ENCODE data around the gene MTCL3.

Gene MTCL3

DNA sequence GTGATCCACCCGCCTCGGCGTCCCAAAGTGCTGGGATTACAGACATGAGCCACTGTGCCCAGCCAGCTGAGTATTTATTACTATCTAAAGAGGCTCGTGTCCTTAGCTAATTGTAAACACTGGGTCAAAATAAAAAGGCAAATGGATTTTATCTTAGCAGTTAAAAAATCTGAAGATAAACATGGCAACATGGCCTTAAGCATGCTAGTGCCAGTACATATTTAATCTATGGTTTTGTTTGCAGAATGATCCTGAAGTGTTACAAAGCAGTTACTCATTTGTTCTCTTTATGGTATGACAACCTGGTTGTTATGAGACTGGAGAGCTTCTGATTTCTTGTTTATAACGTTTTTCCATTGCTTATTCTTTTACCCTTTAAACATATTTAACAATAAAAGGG, 56.1 kb downstream of the MTCL3 start:
- TF ChIP-seq, protein P1, sequence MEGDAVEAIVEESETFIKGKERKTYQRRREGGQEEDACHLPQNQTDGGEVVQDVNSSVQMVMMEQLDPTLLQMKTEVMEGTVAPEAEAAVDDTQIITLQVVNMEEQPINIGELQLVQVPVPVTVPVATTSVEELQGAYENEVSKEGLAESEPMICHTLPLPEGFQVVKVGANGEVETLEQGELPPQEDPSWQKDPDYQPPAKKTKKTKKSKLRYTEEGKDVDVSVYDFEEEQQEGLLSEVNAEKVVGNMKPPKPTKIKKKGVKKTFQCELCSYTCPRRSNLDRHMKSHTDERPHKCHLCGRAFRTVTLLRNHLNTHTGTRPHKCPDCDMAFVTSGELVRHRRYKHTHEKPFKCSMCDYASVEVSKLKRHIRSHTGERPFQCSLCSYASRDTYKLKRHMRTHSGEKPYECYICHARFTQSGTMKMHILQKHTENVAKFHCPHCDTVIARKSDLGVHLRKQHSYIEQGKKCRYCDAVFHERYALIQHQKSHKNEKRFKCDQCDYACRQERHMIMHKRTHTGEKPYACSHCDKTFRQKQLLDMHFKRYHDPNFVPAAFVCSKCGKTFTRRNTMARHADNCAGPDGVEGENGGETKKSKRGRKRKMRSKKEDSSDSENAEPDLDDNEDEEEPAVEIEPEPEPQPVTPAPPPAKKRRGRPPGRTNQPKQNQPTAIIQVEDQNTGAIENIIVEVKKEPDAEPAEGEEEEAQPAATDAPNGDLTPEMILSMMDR (IDR thresholded peaks at IDR 0.05; ENCODE audit: borderline replicate concordance, insufficient read depth, low read depth, low read length) = no peak
- H3K4me3 ChIP-seq (ENCODE audit: low read depth, low read length) = no peak overlapping the region

DNA sequence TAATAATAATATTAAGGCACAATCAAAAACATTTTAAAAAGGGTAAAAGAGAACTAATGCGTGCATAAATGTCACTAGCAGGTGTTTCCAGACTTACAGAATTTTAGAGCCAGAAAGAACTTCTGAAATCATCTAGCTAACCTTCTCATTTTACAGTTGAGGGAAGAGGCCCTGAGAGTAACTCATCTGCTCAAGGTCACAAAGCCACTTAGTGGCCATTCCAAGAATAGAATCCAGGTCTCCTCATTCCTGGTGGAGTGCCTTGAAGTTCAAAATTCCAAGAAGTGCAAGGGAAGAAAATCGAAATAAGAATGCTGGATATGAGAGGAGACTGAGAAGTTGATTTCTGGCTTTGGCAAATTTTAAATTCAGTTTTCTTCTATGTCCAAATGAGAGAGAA, 56.8 kb downstream of the MTCL3 start:
- TF ChIP-seq, protein P1 (IDR thresholded peaks at IDR 0.05; ENCODE audit: borderline replicate concordance, insufficient read depth, low read depth, low read length) = no peak
- H3K4me3 ChIP-seq (ENCODE audit: low read depth, low read length) = no peak overlapping the region

DNA sequence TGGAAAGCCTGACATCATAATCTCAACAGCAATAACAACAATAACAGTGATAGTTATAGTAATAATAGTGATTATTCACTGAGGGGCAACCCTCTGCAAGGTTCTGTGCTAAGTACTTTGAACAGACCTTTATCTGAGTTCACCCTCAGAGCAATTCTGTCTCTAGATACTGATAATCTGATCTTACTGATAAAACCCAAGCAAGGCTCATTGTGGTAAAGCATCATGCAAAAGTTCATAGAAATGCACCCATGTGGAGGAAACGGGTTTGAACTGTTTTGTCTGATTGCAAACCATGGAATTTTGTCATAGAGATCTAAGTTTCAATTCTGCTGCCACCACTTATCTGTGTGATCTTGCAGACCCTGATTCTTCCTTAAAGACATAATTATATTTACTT, 58.7 kb downstream of the MTCL3 start:
- TF ChIP-seq, protein P1 (IDR thresholded peaks at IDR 0.05; ENCODE audit: borderline replicate concordance, insufficient read depth, low read depth, low read length) = no peak
- no peak overlapping the region for H3K4me3 ChIP-seq (ENCODE audit: low read depth, low read length)

DNA sequence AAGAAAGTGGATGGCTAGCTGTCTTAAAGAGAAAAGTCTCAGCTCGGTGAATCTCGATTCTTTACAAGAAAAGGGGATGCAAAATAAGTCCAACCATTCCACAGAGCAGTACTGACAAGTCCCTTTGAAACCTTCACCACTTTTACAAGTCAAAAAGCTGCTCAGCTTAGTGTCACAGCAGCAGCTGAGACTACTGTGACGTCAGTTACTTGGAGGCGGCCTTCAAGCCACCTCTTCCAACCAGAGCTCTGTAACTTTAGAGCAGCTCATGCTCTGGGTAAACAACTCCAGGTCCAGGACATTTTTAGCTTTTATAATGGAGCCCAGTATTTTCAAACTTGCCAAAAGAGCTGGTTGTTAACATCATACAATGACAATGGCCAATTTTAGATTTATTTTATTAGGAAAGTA, 59.9 kb downstream of the MTCL3 start, which contains the start of gene KIAA0408:
KIAA0408 (minus strand) TSS at position 159 of the 411 bp plus-strand sequence. CDS start 5,408 bp downstream, outside the sequence.
- TF ChIP-seq, protein P1 (IDR thresholded peaks at IDR 0.05; ENCODE audit: borderline replicate concordance, insufficient read depth, low read depth, low read length) = no peak
- no peak within 1 kb of the TSS for H3K4me3 ChIP-seq (ENCODE audit: low read depth, low read length)

DNA sequence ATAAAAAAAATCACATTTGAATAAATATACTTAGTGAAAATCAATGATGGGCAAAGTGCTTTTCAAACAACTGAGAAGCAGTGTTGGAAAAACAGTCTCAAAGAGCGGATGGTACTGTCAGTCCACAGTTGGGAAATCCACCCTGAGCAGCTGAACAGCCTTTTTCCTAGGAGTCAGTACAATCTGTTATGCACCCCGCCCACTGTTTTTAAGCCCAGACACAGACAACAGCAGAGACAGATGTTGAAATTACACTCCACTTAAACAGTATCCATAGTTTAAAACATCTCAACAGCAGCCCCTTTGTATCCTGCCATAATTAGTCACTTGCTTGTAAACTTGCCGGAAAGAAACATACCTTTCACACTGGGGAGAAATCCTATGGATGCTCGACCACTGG, 60.3 kb downstream of the MTCL3 start:
- no peak overlapping the region for H3K4me3 ChIP-seq (ENCODE audit: low read depth, low read length)
- TF ChIP-seq, protein P1 (IDR thresholded peaks at IDR 0.05; ENCODE audit: borderline replicate concordance, insufficient read depth, low read depth, low read length) = no peak

DNA sequence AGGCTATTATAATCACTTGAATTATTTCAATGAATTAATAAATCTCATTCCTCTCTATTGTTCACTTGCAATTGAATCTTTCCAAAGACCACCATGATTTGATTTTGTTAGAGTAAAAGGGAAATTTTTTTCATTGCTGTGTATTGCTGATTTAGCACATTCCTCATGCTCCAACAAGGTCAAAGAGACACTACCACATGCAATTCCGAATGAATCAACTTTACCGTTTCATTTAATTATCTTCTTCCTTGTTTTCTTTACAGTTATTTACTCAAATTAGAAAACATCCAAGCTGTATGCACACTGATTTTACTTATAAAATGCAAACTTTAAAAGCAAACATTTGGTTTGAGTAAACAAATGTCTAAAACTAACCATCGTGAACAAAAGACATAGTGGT, 60.9 kb downstream of the MTCL3 start:
- TF ChIP-seq, protein P1 (IDR thresholded peaks at IDR 0.05; ENCODE audit: borderline replicate concordance, insufficient read depth, low read depth, low read length) = no peak
- no peak overlapping the region for H3K4me3 ChIP-seq (ENCODE audit: low read depth, low read length)

DNA sequence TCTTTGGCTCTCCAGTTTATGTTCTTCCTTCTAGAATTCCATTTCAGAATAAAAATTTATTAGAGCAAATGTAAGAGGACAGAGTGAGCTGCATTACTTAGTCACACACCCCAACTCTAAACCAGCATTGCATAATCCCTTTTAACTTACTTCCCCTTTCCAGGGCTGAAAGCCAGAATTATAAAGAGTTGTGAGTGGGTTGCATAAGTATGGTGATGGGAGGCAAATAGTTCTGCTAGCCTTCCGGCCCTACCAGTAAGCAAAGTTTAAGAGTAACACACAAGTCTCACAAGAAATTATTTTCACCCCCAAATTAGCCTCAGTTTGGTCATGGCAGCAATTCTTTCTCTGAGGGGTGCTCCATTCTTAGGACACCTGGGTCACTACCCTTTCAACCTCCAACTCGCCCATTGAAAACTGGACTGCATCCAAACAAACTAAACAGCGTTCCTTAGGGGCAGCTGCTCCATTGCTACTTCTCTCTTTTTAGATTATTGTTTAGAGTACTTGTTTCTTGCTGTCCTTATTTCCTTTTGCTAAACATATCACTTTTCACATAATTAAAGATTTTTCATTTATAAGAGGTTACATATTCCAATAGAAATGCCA, 61.6 kb downstream of the MTCL3 start:
- TF ChIP-seq, protein P1 (IDR thresholded peaks at IDR 0.05; ENCODE audit: borderline replicate concordance, insufficient read depth, low read depth, low read length) = no peak
- H3K4me3 ChIP-seq (ENCODE audit: low read depth, low read length) = no peak overlapping the region

All from GM12875 (cell line).